ENCODE data around the gene PTH.

The PTH gene

GRCh38 chr11:13495929-13496328, at the start of gene PTH:
TSS of gene PTH (minus strand) at chr11:13495997. CDS start at chr11:13492855, 3,142 bp downstream.
- DNase-seq (ENCODE audit: low read depth in 2 of 2): no peak

DNA sequence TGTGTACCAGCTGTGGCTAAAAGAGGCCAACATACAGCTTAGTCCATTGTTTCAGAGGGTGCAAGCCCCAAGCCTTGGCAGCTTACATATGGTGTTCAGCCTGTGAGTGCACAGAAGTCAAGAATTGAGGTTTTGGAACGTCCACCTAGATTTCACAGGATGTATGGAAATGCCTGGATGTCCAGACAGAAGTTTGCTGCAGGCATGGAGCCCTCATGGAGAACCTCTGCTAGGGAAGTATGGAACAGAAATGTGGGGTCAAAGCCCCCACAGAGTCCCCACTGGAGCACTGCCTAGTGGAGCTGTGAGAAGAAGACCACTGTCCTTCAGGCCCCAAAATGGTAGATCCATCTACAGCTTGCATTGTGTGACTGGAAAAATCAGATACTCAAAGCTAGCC, 42.2 kb upstream of the PTH start:
- no peak for DNase-seq (ENCODE audit: low read depth in 2 of 2)

DNA sequence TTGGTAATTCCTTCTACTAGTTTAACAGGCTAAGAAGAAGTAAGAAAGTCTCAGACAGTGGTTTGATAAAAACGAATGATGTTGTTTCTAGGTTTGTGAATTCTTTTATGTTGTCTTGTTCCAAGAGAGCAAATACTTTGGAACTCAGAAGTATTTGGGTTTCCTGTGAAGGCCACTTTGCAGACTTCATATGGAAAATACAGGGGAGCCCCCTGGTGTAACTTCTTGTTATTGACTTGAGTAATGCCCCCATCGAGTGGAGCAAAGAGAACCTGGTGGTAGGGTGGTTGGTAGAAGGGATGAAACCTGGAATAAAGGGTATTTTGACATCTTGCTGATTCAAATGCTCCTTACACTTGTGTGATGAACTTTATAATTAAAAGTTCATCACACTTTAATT, 40.0 kb upstream of the PTH start:
- DNase-seq (ENCODE audit: low read depth in 2 of 2): no peak

DNA sequence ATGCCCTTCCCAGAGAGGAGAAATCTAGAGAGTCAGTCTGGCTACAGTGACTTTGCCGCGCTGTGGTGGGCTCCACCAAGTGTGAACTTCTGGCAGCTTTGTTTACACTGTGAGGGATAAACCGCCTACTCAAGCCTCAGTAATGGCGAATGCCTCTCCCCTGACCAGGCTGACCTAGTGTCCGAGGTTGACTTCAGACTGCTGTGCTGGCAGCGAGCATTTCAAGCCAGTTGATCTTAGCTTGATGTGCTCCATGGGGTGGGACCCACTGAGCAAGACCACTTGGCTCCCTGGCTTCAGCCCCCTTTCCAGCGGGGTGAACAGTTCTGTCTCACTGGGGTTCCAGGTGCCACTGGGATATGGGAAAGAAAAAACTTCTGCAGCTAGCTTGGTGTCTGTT, 38.6 kb upstream of the PTH start:
- no peak for DNase-seq (ENCODE audit: low read depth in 2 of 2)

DNA sequence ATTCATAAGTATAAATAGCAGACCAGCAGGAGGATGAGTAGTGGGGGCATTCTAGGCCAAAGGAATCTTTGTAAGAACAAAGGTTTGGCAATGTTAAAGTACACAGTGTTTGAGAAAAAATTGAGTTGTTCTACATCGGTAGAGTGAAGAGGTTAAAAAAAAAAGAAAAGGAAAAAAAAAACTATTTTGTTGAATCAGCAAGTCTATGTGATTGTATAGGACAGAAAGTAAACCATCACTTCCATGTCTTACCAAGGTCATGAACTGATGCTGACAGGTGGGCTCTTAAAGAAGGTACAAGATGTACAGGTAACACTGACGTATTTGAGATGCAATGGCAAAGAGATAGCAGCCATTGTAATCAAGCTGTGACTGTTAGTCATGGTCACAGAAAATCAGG, 29.5 kb upstream of the PTH start:
- DNase-seq (ENCODE audit: low read depth in 2 of 2): no peak

DNA sequence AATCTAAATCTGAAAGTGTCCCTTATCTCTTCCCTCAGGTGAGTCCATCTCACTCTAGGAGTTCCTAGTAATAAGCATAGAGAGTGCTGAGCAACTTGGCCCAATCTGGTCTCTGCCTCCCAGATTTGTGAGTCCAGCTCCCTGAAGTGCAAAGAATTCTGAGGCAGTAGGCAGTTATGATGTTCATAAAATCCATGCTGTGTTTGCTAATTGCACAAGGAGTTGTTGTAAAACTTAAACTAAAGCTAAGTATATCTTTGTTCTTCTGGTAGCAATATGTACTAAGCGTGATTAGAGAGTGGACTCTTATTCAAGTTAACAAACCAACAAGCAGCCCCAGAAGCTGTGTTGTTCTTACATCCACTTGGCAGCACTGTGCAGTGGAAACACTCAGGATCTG, 7.6 kb upstream of the PTH start:
- no peak for DNase-seq (ENCODE audit: low read depth in 2 of 2)

DNA sequence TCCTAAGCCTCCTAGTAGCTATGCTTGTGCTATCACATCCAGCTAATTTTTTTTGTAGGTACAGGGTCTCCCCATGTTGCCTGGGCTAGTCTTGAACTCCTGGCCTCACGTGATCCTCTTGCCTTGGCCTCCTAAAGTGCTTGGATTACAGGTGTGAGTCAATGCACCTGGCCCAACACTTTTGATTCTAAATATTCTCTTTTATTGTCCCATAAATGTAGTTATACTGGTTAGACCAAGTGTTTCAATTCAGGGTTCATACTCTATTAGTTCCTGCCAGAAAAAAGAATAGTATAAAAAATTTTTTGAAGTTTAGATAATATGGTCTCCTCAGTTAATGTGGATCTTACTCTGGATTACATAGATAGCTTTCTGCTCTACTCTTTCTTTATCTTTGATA, 6.7 kb upstream of the PTH start:
- DNase-seq (ENCODE audit: low read depth in 2 of 2): no peak

DNA sequence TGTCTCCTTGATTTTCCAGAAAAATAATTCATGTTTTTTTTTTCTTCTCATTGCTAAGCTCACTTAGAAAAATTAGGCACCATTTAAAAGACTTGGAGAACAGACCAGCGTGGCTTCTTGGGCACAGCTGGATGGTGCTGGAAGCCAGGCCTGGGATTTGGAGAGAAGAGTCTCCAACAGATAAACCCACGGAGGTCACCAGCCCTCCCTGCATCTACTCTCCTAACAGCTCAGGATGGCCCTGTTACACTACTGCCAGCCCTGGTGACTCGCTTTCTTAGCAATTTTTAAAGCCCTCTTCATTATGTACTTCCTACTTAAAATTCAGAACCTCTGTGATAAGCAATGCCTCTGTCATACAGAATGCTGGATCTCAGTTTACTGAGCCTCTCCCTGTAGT, 1.7 kb downstream of the PTH start:
- no peak for DNase-seq (ENCODE audit: low read depth in 2 of 2)

DNA sequence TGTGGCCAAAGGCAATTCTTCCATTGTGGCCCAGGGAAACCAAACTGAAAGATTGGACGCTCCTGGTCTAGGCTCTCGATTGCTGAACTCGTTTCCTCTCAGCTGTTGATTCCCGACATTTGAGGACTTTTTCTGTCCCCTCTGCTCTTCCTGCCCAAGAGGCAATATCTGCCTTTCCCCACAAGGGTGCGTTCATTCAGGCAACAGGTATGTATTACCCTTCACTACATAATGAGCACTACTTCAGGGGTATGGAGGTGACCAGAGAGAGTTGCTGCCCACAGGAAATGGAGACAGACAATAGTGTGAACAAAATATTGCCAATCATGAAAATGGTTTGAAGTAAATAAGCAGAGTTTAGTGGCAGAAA, 8.2 kb downstream of the PTH start:
- DNase-seq (ENCODE audit: low read depth in 2 of 2): no peak

DNA sequence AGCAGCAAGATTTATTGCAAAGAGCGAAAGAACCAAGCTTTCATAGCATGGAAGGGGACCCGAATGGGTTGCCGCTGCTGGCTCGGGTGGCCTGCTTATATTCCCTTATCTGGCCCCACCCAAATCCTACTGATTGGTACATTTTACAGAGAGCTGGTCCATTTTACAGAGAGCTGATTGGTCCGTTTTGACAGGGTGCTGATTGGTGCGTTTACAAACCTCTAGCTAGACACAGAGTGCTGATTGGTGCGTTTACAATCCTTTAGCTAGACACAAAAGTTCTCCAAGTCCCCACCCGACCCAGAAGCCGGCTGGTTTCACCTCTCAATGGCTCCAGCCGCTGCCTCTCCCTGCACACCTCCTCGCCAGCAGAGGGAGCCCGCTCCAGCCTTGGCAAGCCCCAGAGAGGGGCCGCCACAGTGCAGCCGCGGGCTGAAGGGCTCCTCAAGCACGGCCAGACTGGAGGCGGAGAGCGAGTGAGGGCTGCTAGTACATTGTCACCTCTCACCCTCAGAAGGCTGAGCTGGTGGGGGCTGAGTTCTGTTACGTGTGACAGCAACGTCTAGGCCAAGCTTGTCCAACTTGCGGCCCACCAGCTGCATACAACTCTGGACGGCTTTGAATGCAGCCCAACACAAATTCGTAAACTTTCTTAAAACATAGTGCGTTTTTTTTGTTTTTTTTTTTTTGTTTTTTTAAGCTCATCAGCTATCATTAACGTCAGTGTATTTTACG, 8.7 kb downstream of the PTH start:
- peak; percentile 32 to 39 for DNase-seq (ENCODE audit: low read depth in 2 of 2)

- DNase-seq (ENCODE audit: low read depth in 2 of 2): no peak
These were observed 15.6 kb downstream of the PTH start for GRCh38 chr11:13480198-13480597.

GRCh38 chr11:13479688-13480087, 16.1 kb downstream of the PTH start:
- no peak for DNase-seq (ENCODE audit: low read depth in 2 of 2)

GRCh38 chr11:13475091-13475490, 20.7 kb downstream of the PTH start:
- DNase-seq (ENCODE audit: low read depth in 2 of 2): no peak

- DNase-seq (ENCODE audit: low read depth in 2 of 2): no peak
These were observed 22.6 kb downstream of the PTH start for GRCh38 chr11:13473013-13473722.

GRCh38 chr11:13468750-13469149, 27.0 kb downstream of the PTH start:
- DNase-seq (ENCODE audit: low read depth in 2 of 2): no peak

GRCh38 chr11:13465909-13466371, 29.9 kb downstream of the PTH start:
- DNase-seq (ENCODE audit: low read depth in 2 of 2): no peak

DNA sequence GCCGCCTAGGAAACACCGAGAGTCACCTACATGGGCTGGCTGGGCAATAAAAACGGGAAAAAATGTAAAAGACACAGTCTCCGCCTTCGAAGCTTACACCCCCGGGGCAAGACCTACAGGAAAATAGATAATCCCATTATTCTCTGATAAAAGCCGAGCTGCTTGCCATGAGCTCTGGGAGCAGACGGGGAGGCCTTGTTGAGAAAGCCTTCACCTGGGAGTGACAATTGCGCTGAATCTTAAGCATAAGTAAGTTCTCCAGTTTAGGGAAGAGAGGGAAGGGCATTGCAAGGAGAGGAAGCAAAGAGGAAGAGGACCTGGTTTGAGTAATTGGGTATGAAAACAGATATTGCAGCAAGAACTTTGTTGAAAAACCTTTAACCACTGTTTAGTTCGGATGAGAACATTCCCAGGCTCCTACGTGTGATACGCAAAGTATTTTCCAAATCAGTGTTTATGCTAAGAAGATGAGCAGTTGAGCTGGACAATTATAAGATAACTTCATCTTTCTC, 32.0 kb downstream of the PTH start:
- no peak for DNase-seq (ENCODE audit: low read depth in 2 of 2)

GRCh38 chr11:13462901-13463778, 32.7 kb downstream of the PTH start, which contains the start of gene BTBD10:
TSS of gene BTBD10 (minus strand) at chr11:13463222. CDS start at chr11:13445124, 18,098 bp downstream.
- DNase-seq (ENCODE audit: low read depth in 2 of 2): peak; percentile 74 to 81

- peak; percentile 21 to 26 for DNase-seq (ENCODE audit: low read depth in 2 of 2)
These were observed 33.4 kb downstream of the PTH start for GRCh38 chr11:13462311-13462900.

DNA sequence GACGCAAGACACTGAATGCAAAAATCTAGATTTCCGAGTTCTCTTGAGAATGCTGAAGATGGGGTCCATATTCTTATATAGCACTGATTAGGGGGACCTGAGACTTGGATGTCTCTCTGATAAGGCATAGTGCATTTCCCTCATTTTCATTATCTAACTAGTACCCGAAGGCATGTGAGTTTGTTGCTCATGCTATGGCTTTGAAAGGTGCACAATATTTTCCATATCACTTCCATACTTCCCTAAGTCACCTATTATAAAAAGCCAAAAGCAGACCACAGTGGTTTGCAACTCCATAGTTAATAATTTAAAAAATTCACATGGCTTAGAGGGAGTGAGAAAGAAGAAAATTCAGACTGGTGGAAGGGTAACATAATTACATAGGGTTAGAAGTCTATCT, 34.5 kb downstream of the PTH start:
- DNase-seq (ENCODE audit: low read depth in 2 of 2): no peak

- no peak for DNase-seq (ENCODE audit: low read depth in 2 of 2)
These were observed 44.9 kb downstream of the PTH start for GRCh38 chr11:13450832-13451397.
